HG03097 (cell line): ENCODE results near the gene NDUFA5.

Source experiments
- ATAC-seq: cut with Tn5 transposase; IDR thresholded peaks from one replicate; pipeline ENCODE4 v1.9.1; 2021; ENCODE audit not compliant: unreplicated experiment, low FRiP score

Gene NDUFA5

DNA sequence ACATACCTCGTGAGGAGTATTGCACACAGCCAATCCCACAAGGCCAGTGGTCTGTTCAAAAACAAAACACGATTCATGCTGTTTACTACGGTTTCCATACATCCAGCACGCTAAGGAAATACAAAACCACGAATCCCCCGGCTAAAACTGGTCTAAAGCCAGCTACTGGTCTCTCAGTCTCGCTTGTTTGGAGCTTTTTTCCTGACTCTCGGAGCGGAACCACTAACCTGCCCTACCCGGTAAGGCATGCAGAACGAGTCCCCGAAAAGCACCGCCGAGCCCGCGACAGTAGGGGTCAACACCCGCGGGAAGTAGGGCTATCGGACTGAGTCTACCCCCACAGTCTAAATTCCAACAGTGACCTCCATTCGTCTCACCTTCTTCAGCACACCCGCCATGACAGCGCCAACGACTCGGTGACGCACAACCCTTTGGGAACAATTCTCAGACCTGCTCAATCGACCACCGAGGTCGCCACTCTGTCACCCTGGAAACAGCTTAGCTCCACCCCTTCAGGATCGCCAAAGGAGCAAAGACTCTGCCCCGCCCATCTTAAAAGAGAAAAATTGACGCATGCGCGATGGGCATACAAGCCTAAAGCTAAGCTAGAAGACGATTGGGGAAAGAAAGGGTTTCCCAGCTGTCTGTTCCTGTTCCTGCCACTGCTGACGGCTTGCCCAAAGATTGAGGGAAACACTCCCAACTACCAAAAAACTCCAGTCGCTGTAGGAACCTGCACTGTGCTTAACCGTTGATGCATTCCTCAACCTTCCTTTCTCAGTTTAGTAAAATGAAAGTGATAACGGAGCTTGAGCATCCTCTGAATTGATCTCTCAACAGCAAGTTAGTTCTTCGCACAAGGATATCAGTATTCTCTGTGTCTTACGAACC, at the start of gene NDUFA5:
TSS of gene NDUFA5 (minus strand) at position 421 of the 891 bp plus-strand sequence. CDS start at position 398, 23 bp downstream.
- peak; percentile 97 for ATAC-seq

DNA sequence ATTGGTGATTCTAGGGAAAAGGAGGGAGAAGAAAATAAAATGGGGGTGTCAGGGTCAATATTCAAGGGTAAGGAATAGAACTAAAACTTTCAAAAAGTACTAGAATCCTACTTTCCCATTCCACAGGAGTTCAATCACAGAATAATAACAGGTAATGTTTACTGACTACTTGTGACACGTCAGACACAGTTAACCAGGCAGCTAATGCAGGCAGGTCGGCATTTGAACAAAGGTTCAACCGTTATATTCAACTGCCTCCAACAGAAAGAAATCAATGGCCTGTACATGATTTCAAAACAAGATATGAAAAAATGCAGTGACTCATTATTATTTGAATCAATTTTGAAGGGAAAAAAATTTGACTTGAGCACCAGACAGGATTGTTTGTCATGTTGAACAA, 47.1 kb upstream of the NDUFA5 start:
- ATAC-seq: no peak

DNA sequence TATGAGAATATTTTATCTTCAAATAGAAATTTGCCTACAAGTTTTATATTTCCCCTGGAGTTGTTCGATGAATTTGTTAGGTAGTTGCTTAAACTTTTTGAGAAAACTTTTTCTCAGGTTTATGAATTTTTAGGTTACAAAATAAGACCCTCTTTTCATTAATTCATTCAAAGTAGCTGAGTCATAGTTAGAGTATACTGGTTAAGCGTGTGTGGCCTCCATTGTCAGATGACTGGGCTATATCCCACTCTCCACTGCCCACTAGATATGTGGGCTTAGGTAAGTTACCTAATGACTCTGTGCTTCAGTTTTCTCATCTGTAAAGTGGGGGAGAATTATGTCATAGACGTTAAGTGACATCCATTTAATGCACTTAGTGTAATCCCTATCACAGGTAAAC, 45.0 kb upstream of the NDUFA5 start:
- ATAC-seq: no peak

DNA sequence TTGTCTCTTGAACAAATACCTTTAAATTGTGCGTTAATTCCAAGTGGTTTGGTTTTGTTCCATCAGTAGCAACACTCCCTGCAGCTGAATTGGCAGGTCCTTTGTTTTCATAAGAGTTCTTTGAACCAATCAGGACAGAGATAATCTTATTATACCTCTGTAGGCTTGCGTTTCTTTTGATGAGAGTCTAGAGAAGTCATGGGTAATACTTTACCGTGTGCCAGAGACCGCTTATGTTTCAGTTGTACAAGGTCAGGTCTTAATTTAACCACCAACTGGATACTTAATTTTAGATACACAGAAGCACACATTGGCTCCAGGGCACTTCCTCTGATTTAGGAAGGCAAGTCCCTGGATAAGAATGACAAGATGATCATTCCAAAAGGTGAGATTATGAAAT, 43.9 kb upstream of the NDUFA5 start, which contains the start of gene ASB15:
TSS of gene ASB15 (plus strand) at position 292 of the 400 bp plus-strand sequence. CDS start 12,682 bp downstream, outside the sequence.
- ATAC-seq: no peak

DNA sequence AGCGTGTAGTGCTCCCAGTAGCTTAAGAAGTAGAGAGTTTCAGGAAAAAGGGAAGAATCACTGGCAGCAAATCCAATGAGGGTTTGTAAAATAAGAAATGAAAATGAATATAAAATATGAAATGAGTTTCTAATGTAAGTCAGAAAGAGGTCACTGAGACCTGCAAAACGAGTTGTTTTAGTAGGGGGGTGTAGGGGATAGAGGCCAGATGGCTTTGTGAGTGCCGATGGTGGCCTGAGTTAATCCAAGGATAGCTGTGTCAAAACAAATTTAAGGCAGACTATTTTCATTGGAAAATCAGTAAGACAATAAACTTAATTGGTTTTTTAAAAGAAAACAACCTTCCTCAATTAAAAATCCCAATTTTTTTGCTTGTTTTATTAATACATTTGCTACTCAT, 43.3 kb upstream of the NDUFA5 start:
- no peak for ATAC-seq

DNA sequence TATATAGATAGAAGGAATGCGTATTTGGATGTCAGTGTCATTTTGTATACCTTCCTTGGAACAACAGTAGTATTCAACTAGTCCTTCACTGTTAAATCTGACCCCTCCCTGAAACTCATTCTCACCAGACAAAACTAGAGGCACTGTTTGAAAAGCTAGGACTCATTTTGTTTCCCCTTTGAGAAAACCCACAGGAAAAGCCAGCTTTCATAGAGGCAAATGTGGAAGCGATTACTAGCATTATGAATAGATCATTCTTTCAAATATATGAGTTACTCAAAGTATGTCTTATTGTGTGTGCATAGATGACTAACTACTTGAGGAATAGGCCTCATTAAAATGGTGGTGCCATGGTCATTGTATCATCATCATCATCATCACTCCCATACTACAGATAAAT, 42.1 kb upstream of the NDUFA5 start:
- ATAC-seq: no peak

DNA sequence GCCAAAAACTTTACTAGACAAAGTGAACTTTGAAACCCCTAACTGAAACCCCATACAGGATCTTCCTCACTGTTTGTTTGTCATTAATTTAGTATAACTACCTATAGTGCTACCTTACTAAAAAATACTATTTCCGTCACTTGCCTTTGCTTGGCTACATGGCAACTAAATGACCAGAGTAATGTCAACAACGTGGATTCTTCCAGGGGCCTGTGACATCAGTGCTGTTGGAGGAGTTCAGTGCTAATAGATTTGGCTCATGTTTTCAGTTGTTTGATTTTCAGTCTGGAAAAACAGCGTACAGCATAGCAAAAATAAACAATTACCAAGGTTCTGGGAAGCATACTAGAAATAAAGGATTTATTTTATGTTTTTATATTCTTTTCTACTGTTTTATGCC, 41.0 kb upstream of the NDUFA5 start:
- ATAC-seq: no peak

DNA sequence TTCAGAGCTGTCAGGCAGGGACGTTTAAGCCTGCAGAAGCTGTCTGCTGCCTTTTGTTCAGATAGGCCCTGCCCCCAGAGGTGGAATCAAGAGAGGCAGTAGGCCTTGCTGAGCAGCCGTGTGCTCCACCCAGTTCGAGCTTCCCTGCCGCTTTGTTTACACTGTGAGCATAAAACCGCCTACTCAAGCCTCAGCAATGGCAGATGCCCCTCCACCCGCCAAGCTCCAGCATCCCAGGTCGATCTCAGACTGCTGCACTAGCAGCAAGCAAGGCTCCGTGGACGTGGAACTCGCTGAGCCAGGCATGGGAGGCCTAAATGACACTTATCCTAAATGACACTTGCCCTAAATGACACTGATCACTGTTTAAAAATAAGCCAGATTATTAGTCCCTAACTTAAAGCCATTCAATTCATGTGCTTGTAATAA, 37.2 kb upstream of the NDUFA5 start:
- no peak for ATAC-seq

DNA sequence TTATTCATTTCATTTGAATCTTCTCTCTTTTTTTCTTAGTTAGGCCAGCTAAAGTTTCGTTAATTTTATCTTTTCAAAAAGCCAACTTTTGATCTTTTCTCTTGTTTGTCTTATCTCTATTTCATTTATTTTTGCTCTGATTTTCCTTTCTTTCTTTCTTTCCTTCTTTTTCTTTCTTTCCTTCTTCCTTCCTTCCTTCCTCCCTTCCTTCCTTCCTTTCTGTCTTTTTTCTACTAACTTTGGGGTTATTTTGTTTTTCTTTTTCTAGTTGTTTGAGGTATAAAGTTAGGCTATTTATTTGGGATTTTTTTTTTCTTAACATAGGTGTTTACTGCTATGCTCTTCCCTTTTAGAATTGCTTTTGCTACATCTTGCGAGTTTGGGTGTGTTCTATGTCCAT, 30.8 kb upstream of the NDUFA5 start:
- no peak for ATAC-seq

DNA sequence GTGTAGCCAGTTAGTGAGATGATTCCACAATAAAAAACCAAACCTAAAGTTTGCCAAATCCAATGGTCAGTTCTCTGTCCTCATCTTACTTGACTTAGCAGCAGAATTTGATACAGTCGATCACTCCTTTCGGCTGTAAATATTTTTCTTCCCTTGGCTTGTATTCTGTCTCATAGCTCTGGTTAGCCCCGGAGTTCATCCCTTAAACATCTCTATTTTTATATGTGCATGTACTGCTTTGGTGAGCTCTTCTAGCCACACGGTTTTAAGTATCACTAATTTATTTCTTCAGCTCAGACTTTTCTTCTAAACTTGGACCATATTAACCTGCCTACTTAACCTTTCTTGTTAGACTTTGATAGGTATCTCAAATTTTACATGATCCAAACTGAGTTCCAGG, 26.2 kb upstream of the NDUFA5 start:
- ATAC-seq: no peak

DNA sequence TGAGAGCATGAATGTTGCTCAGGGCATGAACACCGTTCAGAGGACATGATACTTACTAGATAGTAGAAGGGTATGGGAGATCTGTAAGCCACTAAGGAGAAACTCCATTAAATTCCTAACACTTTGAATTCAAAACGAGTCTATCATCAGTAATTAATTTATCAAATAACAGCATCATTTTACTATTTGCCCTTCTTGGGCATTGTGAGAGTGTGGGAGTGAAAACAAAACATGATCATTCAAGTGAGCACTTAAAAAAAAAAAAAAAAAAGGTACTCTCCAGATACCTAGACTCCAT, 23.5 kb upstream of the NDUFA5 start:
- no peak for ATAC-seq

DNA sequence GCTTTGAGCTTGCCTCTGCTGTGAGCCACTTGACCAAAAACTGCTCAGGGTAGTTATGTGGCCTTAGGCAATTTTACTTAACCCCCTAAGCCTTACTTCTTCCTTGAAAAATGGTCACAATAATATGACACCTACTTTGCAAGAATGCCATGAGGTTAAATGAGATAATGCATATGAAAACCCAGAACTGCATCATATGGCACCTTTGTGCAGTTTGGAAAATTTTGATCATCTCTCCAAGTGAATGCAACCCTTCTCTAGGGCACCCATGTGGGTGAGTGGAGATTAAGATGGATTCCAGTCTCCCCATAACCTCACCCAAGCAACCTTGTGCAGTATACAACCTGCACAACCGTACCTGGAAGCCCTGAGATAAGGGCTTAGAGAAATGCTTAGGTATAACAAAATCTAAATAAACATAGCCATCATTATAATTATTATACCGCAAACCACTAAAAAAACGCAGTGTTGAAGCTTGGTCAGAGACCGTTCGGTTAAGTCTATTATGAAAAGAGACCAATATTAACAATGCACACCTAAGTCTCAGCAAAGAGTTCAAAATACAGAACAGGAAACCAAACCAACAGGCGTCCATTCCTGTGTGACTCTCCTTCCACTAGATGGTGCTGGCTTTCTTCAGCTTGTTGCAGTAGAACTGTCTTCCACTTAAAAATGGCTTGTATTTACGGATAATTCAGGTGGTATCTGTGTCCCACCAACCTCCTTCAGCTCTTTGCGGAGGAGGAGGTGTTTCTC, 23.0 kb upstream of the NDUFA5 start:
- ATAC-seq: no peak

DNA sequence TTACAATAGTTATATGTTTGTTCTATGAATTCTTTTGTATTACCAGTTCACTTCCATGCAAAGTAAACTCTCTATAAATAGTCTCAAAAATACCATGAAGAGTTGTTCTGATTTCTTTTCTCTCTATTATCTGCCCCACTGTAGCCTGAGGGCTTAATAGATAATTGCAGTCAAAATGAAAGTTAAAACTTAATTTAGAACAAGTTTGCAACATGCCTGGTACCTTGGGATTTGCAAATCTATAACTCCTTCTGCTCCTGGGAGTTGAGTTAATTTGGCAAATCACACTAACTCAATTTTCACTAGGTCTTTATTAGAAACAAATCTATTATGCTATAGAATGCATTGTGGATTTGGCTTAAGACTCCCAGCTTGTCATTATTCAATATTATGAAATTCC, 21.8 kb upstream of the NDUFA5 start:
- no peak for ATAC-seq

DNA sequence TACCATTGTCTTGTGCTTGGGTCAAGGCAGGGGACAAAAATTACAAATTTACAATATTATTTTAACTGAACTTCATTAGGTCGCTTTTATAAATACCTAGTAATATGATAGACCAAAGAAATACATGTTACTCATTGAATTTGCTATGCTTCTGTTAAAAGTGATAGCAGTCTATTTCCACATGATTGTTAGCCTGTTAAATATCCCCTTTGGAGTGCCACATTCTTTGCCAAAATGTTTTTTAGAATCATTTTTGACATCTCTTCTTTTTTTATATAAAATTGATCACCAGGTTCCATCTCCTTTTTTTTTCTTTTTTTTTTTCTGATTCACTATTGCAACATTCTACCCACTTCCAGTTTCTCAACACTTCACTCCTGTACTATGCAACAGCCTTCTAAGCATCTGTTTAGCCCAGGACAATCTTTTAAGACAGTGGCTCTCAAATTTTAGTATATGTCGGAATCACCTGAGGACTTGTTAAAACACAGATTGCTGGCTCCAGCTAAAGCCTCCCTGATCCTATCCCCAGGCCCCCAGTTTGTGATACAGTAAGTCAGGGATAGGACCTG, 16.4 kb upstream of the NDUFA5 start:
- ATAC-seq: no peak

DNA sequence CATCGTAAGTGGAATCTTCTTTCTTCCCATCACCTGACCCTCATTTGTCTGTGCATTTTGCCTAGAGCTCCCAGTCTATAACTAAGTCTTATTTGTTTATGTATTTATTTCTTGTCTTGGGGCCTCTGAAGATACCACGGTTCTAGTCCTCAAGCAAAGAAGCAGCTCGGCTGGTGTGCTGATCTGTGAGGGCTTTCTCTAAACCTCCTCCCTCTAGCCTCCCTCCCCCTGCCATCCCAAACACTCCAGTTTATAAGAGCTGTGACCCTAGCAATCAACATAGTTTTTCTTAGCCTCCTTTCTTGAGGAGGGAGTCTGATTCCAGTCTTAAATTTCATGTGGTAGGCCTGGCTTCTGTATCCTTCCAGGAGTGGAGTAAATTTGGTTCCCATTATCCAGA, 15.7 kb upstream of the NDUFA5 start:
- no peak for ATAC-seq

DNA sequence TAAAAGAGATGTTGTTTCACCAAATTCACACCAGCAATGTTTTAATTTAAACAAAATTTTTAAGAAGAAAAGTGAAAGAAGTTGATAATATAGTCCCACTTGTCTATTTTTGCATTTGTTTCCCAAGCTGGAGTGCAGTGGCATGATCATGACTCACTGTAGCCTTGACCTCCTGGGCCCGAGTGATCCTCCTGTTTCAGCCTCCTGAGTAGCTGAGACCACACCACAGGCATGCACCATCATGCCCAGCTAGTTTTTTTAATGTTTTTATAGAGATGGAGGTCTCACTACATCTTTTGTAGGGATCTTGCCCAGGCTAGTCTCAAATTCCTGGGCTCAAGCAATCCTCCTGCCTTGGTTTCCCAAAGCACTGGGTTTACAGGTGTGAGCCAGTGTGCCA, 14.1 kb upstream of the NDUFA5 start:
- no peak for ATAC-seq

DNA sequence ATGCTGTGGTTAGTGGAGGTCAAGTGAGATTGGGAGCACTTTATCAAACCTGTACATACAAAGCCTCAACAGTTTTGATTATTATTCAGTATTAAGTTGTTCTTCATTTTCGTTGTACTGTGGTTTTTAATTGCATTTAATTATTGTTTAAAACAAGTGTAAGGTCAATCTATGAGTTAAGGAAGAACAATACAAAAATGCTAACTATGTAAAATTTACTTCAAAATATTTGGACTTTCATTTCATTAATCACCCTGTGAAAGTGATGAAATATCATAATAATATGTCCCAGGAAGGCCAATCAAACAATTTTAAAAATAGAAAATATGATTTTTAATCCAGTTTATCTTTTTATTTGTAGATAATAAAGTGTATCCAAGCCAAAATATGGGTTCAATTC, 13.6 kb upstream of the NDUFA5 start:
- no peak for ATAC-seq

DNA sequence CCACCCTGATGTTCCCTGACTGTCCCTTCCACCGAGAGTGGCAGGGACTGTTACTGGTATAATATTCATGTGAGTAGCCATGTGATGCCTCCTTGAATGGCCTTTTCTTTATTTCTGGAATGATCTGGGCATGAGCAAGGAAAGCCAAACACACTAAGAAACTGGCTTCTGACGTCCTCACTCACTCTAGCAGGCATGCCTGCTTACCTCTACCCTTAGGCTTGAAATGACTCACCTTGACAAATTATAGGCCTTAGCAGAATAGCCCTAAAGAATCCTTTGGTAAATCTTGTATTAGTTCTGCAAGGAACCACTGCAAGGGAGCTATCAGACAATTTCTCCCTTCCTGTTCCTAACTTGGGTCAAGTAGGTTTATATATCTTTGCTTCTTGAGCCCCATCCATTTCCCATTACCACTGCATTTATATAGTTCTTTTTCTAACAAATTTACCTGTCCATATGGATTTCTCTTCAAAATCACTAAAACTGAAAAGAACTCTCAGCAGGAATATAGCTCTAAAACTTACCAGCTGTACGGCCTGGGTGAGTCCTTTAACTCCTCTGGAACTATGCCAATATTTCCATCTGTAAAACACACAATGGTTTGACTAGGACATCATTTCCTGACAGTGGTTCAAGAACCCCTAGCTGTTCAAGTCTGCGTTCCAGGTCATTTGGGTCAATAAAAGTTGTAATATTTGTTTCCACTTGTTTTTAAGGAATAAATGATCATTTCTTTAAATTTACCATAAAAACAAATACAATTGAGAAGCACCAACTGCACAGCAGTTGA, 13.0 kb upstream of the NDUFA5 start:
- no peak for ATAC-seq

DNA sequence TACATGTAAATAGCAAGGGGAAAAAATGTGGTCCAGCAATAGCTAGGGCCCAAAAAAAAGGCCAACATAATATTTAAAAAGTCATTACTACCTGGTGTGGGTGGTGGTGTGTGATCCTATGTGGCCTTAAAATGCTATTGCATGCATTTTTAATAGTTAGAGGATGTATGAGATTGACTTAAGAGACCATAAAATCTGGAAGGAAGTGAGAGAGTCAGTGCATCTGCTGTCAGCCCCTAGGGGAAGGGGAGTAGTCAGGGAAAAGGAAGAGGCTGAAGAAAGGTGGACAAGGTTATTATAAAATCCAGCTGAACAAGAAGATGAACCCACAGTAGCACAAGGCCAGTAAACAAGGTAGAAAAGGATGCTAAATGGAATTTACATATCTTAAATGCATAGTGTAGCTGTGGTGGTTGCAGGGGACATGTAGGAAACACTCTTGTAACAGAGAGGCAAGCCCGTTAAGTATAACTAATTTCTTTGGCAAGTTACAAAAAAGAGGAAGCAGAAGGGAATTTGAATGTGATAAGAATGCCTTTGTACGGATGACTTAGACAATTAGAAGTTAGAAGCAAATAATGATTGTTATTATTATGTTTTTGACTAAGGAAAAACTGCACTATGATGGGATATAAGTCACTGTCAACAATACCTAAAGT, 11.9 kb upstream of the NDUFA5 start:
- ATAC-seq: no peak

DNA sequence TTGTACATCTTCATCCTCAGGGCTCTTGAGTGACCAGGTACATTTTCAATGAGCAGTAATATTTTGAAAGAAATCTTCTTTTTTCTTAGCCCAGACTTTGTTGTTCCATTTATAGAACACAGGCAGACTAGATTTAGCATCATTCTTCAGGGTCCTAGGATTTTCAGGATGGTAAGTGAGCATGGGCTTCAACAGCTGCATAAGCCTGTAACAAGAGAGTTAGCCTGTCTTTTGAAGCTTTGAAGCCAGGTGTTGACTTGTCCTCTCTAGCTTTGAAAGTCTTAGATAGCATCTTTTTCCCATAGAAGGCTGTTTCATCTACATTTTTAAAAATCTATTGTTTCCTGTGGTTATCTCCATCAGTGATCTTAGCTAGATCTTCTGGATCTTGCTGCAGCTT, 4.5 kb upstream of the NDUFA5 start:
- no peak for ATAC-seq
